Fibroblast of lung (primary cell): ENCODE data around the gene TRAPPC8. TPM values are rescaled to one million over a fixed set of nuclear protein-coding genes. Genes with fewer than 3 reads are reported as not detected.
"Not testable (repeated sequence)": the region's sequence is repeated elsewhere in the genome, so short reads cannot be mapped to it uniquely, and the experiment has no call there.

Experiments
- DNase-seq, 2 donors: peaks; one replicate each; pipeline versions ENCODE4 v3.0.0 to v3.0.0-alpha.2; 2010; ENCODE audit warnings: low read depth in 2 of 2
- H2AFZ ChIP-seq: 2 replicates; pipeline ENCODE4 v1.5.1; 2012; ENCODE audit warnings: low read length, control low read depth, inconsistent platforms
- H3K27ac ChIP-seq: 2 replicates; pipeline ENCODE4 v1.5.1; 2011; ENCODE audit warnings: low read length, control low read depth; ENCODE audit not compliant: insufficient read depth
- H3K27me3 ChIP-seq: 2 replicates; pipeline ENCODE4 v1.5.1; 2011; ENCODE audit warnings: mild to moderate bottlenecking, low read length; ENCODE audit not compliant: control insufficient read depth, insufficient read depth
- H3K36me3 ChIP-seq: 2 replicates; pipeline ENCODE4 v1.5.1; 2011; ENCODE audit warnings: low read length; ENCODE audit not compliant: control insufficient read depth, insufficient read depth
- H3K4me1 ChIP-seq: 2 replicates; pipeline ENCODE4 v1.5.1; 2011; ENCODE audit warnings: low read length; ENCODE audit not compliant: control insufficient read depth, insufficient read depth; ENCODE audit errors: extremely low read depth
- H3K4me2 ChIP-seq: 2 replicates; pipeline ENCODE4 v1.5.1; 2011; ENCODE audit warnings: low read length, control low read depth; ENCODE audit not compliant: insufficient read depth; ENCODE audit errors: extremely low read depth
- H3K4me3 ChIP-seq, 4 experiments: fragments of 200-600 bp in 1 of 4; sonication (generic) in 1 of 4; replicated peaks in 1 of 4; 2 replicates each; pipeline ENCODE4 v1.5.1; 2011 to 2016; ENCODE audit warnings: low read length in 4 of 4, low read depth in 3 of 4, mild to moderate bottlenecking in 3 of 4, control low read depth in 2 of 4, inconsistent platforms in 1 of 4, mixed read lengths in 1 of 4; ENCODE audit not compliant: insufficient read depth in 1 of 4; ENCODE audit errors: control extremely low read depth in 1 of 4
- H3K79me2 ChIP-seq: 2 replicates; pipeline ENCODE4 v1.5.1; 2012; ENCODE audit warnings: mild to moderate bottlenecking, low read length, inconsistent platforms; ENCODE audit not compliant: control insufficient read depth, insufficient read depth
- H3K9ac ChIP-seq: 2 replicates; pipeline ENCODE4 v1.5.1; 2011; ENCODE audit warnings: mild to moderate bottlenecking, low read length, control low read depth; ENCODE audit not compliant: insufficient read depth
- H3K9me3 ChIP-seq: 2 replicates; pipeline ENCODE4 v1.5.1; 2012; ENCODE audit warnings: low read depth, low read length; ENCODE audit not compliant: control insufficient read depth, insufficient read depth
- H4K20me1 ChIP-seq: 2 replicates; pipeline ENCODE4 v1.5.1; 2011; ENCODE audit warnings: low read length; ENCODE audit not compliant: control insufficient read depth, insufficient read depth; ENCODE audit errors: extremely low read depth
- EZH2 ChIP-seq: IDR thresholded peaks from 2 replicates; pipeline ENCODE4 v1.5.1; 2012; ENCODE audit warnings: low read length, control low read depth, mild to moderate bottlenecking; ENCODE audit errors: missing control alignments
- polyA plus RNA-seq, 2 donors: library from polyadenylated mRNA; depleted of rRNA in 1 of 2; stranded (reverse) in 1 of 2; unstranded in 1 of 2; fragments of >200 nt; gene quantifications; 2 replicates each; pipeline ENCODE4 v1.2.1, GENCODE V29; 2011 to 2012; ENCODE audit warnings: missing spikeins in 1 of 2
- total RNA-seq: library from RNA; depleted of rRNA; stranded (reverse); fragments of >200 nt; gene quantifications from 2 replicates; pipeline ENCODE4 v1.2.1, GENCODE V29; 2014
- TF ChIP-seq, protein P1 (sequence below), 2 donors: IDR thresholded peaks in 1 of 2; conservative IDR thresholded peaks in 1 of 2; 1 replicate in 1 of 2; 2 replicates in 1 of 2; pipeline ENCODE4 v1.5.1; 2011 to 2012; ENCODE audit warnings: low read length in 2 of 2, control low read depth in 1 of 2, inconsistent platforms in 1 of 2, low read depth in 1 of 2, mild to moderate bottlenecking in 1 of 2

TRAPPC8 gene
- total and polyA plus RNA-seq, 2 donors (not counting 1 experiment from before 2014, with no cell fraction given): 53.4 to 64.2 TPM

DNA sequence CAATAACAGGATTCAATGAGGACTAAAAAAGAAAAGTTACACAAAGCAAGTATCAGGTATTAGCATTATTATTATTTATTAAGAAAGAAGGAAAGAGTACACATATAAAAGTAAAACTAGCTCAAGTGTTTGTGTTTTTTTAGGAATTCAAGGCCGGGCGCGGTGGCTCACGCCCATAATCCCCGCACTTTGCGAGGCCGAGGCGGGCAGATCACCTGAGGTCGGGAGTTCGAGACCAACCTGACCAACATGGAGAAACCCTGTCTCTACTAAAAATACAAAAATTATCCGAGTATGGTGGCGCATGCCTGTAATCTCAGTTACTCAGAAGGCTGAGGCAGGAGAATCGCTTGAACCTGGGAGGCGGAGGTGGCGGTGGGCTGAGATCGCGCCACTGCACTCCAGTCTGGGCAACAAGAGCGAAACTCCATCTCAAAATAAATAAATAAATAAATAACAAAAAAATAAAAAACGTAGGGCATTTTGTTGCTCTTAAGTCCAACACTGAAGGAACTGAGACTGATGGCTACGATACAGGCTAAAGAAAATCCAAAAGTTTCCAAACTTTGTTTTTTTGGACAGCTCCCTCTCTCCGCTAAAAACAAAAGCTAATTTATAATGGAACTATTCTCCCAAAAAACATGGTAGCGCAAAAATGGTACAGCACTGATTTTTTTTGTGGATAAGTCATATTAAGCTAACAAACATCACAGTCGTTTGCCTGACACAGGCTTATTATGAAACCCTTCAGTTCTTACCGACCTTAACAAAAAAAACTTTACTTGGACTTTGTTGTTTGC lies 1.7 kb downstream of the TRAPPC8 start:
- no peaks in the 10 kb centered on the region for H3K9me3 ChIP-seq
- no peaks in the 10 kb centered on the region for H3K36me3 ChIP-seq
- H3K27me3 ChIP-seq: no peaks in the 10 kb centered on the region
- peaks cover 57% of the 10 kb centered on the region for H3K79me2 ChIP-seq
- TF ChIP-seq, protein P1, sequence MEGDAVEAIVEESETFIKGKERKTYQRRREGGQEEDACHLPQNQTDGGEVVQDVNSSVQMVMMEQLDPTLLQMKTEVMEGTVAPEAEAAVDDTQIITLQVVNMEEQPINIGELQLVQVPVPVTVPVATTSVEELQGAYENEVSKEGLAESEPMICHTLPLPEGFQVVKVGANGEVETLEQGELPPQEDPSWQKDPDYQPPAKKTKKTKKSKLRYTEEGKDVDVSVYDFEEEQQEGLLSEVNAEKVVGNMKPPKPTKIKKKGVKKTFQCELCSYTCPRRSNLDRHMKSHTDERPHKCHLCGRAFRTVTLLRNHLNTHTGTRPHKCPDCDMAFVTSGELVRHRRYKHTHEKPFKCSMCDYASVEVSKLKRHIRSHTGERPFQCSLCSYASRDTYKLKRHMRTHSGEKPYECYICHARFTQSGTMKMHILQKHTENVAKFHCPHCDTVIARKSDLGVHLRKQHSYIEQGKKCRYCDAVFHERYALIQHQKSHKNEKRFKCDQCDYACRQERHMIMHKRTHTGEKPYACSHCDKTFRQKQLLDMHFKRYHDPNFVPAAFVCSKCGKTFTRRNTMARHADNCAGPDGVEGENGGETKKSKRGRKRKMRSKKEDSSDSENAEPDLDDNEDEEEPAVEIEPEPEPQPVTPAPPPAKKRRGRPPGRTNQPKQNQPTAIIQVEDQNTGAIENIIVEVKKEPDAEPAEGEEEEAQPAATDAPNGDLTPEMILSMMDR (conservative IDR thresholded peaks at IDR 0.05 in 1 of 2, IDR thresholded peaks at IDR 0.05 in 1 of 2; ENCODE audit: low read depth in 1 of 2, low read length in 2 of 2): no peak
- no peak for TF ChIP-seq EZH2
- H3K4me2 ChIP-seq: peak overlapping the region; percentile 69
- peak overlapping the region; percentile 74 for H3K27ac ChIP-seq
- no peak overlapping the region for H2AFZ ChIP-seq
- peak overlapping the region; percentile 95 to 100 (median 98) for H3K4me3 ChIP-seq
- no peak for DNase-seq
- H4K20me1 ChIP-seq: no peaks in the 10 kb centered on the region
- no peaks in the 10 kb centered on the region for H3K4me1 ChIP-seq
- no peak overlapping the region for H3K9ac ChIP-seq

GRCh38 chr18:31934773-31935172 lies 8.2 kb downstream of the TRAPPC8 start:
- not testable (repeated sequence) for H3K27me3 ChIP-seq, H2AFZ ChIP-seq, H3K9ac ChIP-seq, H3K4me3 ChIP-seq, H3K4me2 ChIP-seq, H3K4me1 ChIP-seq, H3K9me3 ChIP-seq, H3K27ac ChIP-seq, H3K36me3 ChIP-seq, H4K20me1 ChIP-seq, DNase-seq
- H3K79me2 ChIP-seq: peaks cover 42% of the 10 kb centered on the region

DNA sequence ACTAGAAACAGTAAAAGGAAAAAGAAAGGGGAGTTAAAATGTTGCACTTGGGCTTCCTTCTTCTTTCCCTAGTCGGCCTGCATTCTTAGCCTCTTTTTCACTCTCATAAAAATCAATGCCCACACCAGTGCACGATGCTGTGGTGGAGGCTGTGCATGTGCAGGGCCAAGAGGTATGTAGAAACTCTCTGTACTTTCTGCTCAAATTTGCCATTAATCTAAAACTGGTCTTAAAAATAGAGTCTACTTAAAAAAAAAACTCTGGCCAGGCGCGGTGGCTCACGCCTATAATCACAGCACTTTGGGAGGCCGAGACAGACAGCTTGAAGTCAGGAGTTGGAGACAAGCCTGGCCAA lies 11.1 kb downstream of the TRAPPC8 start:
- DNase-seq: peak in 1 of 2 donors; percentile 37
- Histone ChIP-seq H3K9me3 (no peaks in the 10 kb centered on the region), H3K4me2 (no peak overlapping the region), H3K79me2 (peaks cover 21% of the 10 kb centered on the region), H3K36me3 (no peaks in the 10 kb centered on the region), H2AFZ (no peak overlapping the region), H3K27ac (no peak overlapping the region), H3K4me1 (no peaks in the 10 kb centered on the region), H3K9ac (no peak overlapping the region), H3K4me3 (no peak overlapping the region), H4K20me1 (no peaks in the 10 kb centered on the region), H3K27me3 (no peaks in the 10 kb centered on the region)
- TF ChIP-seq, protein P1 (conservative IDR thresholded peaks at IDR 0.05 in 1 of 2, IDR thresholded peaks at IDR 0.05 in 1 of 2; ENCODE audit: low read depth in 1 of 2, low read length in 2 of 2): no peak
- no peak for TF ChIP-seq EZH2
